ENCODE data around the gene DEF6.

Gene DEF6

GRCh38 chr6:35297601-35298481 lies at the start of gene DEF6:
DEF6 (plus strand) TSS chr6:35297818; CDS start chr6:35297857, 39 bp downstream.
- DNase-seq = peak; percentile 92

GRCh38 chr6:35248300-35248699 lies 49.3 kb upstream of the DEF6 start:
- no peak for DNase-seq

- no peak for DNase-seq
Observed at GRCh38 chr6:35248965-35249364, 48.7 kb upstream of the DEF6 start.

GRCh38 chr6:35251949-35252348 lies 45.7 kb upstream of the DEF6 start:
- DNase-seq = no peak

- no peak for DNase-seq
Observed at GRCh38 chr6:35253249-35253648, 44.4 kb upstream of the DEF6 start.

- no peak for DNase-seq
Observed at GRCh38 chr6:35258336-35258735, 39.3 kb upstream of the DEF6 start.

- DNase-seq = peak; percentile 44
Observed at GRCh38 chr6:35258858-35259193, 38.8 kb upstream of the DEF6 start.

GRCh38 chr6:35259194-35259947 lies 38.2 kb upstream of the DEF6 start, which contains the start of gene ZNF76:
ZNF76 (plus strand) TSS chr6:35259735; CDS start chr6:35281152, 21,417 bp downstream.
- DNase-seq = peak; percentile 95

- peak; percentile 76 for DNase-seq
Observed at GRCh38 chr6:35259948-35260590, 37.5 kb upstream of the DEF6 start.

- DNase-seq = no peak
Observed at GRCh38 chr6:35260591-35261570, 36.7 kb upstream of the DEF6 start.

GRCh38 chr6:35262596-35262995 lies 35.0 kb upstream of the DEF6 start:
- no peak for DNase-seq

GRCh38 chr6:35264550-35265274 lies 32.9 kb upstream of the DEF6 start:
- DNase-seq = no peak

GRCh38 chr6:35265523-35265922 lies 32.1 kb upstream of the DEF6 start:
- DNase-seq = no peak

GRCh38 chr6:35267446-35267845 lies 30.2 kb upstream of the DEF6 start:
- DNase-seq = no peak

- DNase-seq = no peak
Observed at GRCh38 chr6:35267897-35268296, 29.7 kb upstream of the DEF6 start.

- DNase-seq = no peak
Observed at GRCh38 chr6:35272005-35272404, 25.6 kb upstream of the DEF6 start.

GRCh38 chr6:35273822-35274559 lies 23.6 kb upstream of the DEF6 start:
- DNase-seq = no peak

GRCh38 chr6:35275744-35276260 lies 21.8 kb upstream of the DEF6 start:
- no peak for DNase-seq

- DNase-seq = no peak
Observed at GRCh38 chr6:35278708-35279107, 18.9 kb upstream of the DEF6 start.

- peak; percentile 27 for DNase-seq
Observed at GRCh38 chr6:35280903-35281302, 16.7 kb upstream of the DEF6 start.

- DNase-seq = no peak
Observed at GRCh38 chr6:35282472-35282871, 15.1 kb upstream of the DEF6 start.
